HepG2 (cell line): ENCODE measurements around the gene GSTM1. TPM values are rescaled to one million over a fixed set of nuclear protein-coding genes. Genes with fewer than 3 reads are reported as not detected.

ENCODE experiments used
- DRAP1 ChIP-seq: IDR thresholded peaks from 2 replicates; pipeline ENCODE4 v1.6.1; 2016; ENCODE audit warnings: missing genetic modification reagents, missing compliant biosample characterization
- MATR3 ChIP-seq: sonication (generic); formaldehyde crosslinking; IDR thresholded peaks from 2 replicates; pipeline ENCODE4 v1.4.0; 2020; ENCODE audit warnings: missing genetic modification reagents
- SP4 ChIP-seq: sonication (generic); formaldehyde crosslinking; IDR thresholded peaks from 2 replicates; pipeline ENCODE4 v1.8.1; 2023; ENCODE audit warnings: mild to moderate bottlenecking, missing genetic modification reagents
- SP5 ChIP-seq: IDR thresholded peaks from 2 replicates; pipeline ENCODE4 v1.6.1; 2016; ENCODE audit warnings: low read depth, borderline replicate concordance
- TEAD3 ChIP-seq: optimal IDR thresholded peaks from 2 replicates; pipeline ENCODE3; 2016; ENCODE audit warnings: borderline replicate concordance
- UBTF ChIP-seq: sonication (generic); formaldehyde crosslinking; IDR thresholded peaks from 2 replicates; pipeline ENCODE4 v1.4.0; 2020; ENCODE audit warnings: mild to moderate bottlenecking, missing genetic modification reagents
- ZNF24 ChIP-seq: fragments of 450-650 bp; IDR thresholded peaks from 2 replicates; pipeline ENCODE4 v1.6.1; 2017; ENCODE audit warnings: antibody characterized with exemption, mild to moderate bottlenecking
- ZNF574 ChIP-seq: sonication (generic); formaldehyde crosslinking; IDR thresholded peaks from 2 replicates; pipeline ENCODE4 v1.4.0; 2020; ENCODE audit warnings: missing genetic modification reagents
- polyA plus RNA-seq, 8 experiments: library from polyadenylated mRNA; depleted of rRNA in 3 of 8; stranded (reverse) in 7 of 8; unstranded in 1 of 8; fragments of >200 nt; fragmentation: Illumina TruSeq in 4 of 8; extraction: Trizol in 4 of 8; gene quantifications; 2 replicates each; pipeline versions ENCODE4 v1.2.1 to v1.2.3, GENCODE V29; 2011 to 2016; ENCODE audit warnings: low read depth in 4 of 8, missing spikeins in 1 of 8, mixed read lengths in 1 of 8; ENCODE audit not compliant: insufficient read depth in 1 of 8
- total RNA-seq, 5 experiments: library from RNA; depleted of rRNA; stranded (reverse); fragments of >200 nt; fragmentation: Illumina TruSeq; extraction: Trizol; gene quantifications; 2 replicates each; pipeline ENCODE4 v1.2.3, GENCODE V29; 2016; ENCODE audit warnings: low read depth in 1 of 5
- TF ChIP-seq, protein P1 (sequence below): sonication (generic); formaldehyde crosslinking; IDR thresholded peaks from 2 replicates; pipeline ENCODE4 v1.9.0; 2022; ENCODE audit warnings: low read depth, missing genetic modification reagents
- TF ChIP-seq, protein P2 (sequence below): sonication (generic); formaldehyde crosslinking; IDR thresholded peaks from 2 replicates; pipeline ENCODE4 v1.4.0; 2020; ENCODE audit warnings: missing genetic modification reagents

Gene GSTM1
- total and polyA plus RNA-seq, 2 of the 13 experiments (the other 11 are each of a cell fraction or from before 2014, with no cell fraction given), result 0.42 TPM; not detected in 1

DNA sequence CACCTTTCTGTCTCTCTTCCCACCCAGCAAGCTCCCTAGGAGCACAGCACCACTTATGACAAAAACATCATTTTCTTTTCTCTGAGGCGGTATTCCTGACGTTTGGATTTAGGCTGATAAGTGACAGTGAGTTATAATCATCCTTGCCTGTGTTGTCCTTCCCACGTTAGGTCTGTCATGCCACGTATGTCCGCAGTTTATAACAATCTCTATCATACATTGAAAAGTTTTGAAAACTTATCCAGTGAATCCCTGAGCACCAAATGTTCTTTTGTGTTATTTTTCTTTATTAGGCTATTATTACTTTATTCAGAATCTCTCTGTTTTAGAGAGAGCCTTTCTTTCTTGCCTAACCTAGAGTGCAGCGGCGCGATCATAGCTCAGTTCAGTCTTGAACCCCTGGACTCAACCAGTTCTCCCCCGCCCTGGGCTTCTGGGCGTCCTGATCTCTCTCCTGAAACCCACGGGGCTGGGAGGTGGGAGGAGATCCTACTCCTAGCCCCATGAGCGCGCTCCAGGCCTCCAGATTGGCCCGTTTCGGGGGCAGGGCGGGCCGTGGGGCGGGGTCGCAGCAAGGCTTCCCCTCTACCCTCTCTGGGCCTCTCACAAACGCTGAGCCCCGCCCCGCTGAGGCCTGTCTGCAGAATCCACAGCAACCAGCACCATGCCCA, 20.0 kb upstream of the GSTM1 start, which contains the start of gene GSTM2 (continued):
- TF ChIP-seq, protein P1, sequence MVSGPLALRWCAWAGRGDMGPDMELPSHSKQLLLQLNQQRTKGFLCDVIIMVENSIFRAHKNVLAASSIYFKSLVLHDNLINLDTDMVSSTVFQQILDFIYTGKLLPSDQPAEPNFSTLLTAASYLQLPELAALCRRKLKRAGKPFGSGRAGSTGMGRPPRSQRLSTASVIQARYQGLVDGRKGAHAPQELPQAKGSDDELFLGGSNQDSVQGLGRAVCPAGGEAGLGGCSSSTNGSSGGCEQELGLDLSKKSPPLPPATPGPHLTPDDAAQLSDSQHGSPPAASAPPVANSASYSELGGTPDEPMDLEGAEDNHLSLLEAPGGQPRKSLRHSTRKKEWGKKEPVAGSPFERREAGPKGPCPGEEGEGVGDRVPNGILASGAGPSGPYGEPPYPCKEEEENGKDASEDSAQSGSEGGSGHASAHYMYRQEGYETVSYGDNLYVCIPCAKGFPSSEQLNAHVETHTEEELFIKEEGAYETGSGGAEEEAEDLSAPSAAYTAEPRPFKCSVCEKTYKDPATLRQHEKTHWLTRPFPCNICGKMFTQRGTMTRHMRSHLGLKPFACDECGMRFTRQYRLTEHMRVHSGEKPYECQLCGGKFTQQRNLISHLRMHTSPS (CRISPR knock-in tag), result no peak
- TF ChIP-seq MATR3 (CRISPR knock-in tag), result no peak
- TF ChIP-seq ZNF24, result 0 out of 2 replicates have a peak, but pooled peaks have one; percentile 38
- peak; percentile 23 for TF ChIP-seq TEAD3 (CRISPR knock-in tag)
- 0 out of 2 replicates have a peak, but pooled peaks have one; percentile 24 for TF ChIP-seq UBTF (CRISPR knock-in tag)
- TF ChIP-seq, protein P2, sequence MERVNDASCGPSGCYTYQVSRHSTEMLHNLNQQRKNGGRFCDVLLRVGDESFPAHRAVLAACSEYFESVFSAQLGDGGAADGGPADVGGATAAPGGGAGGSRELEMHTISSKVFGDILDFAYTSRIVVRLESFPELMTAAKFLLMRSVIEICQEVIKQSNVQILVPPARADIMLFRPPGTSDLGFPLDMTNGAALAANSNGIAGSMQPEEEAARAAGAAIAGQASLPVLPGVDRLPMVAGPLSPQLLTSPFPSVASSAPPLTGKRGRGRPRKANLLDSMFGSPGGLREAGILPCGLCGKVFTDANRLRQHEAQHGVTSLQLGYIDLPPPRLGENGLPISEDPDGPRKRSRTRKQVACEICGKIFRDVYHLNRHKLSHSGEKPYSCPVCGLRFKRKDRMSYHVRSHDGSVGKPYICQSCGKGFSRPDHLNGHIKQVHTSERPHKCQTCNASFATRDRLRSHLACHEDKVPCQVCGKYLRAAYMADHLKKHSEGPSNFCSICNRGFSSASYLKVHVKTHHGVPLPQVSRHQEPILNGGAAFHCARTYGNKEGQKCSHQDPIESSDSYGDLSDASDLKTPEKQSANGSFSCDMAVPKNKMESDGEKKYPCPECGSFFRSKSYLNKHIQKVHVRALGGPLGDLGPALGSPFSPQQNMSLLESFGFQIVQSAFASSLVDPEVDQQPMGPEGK (CRISPR knock-in tag), result peak; percentile 35; the same call in 1 of the 2 replicates
- TF ChIP-seq SP4 (CRISPR knock-in tag), result peak; percentile 57; the same call in 1 of the 2 replicates
- TF ChIP-seq SP5, result peak; percentile 66
- TF ChIP-seq ZNF574, result 0 out of 2 replicates have a peak, but pooled peaks have one; percentile 23
- peak; percentile 65 for TF ChIP-seq DRAP1 (CRISPR knock-in tag)
